Neural progenitor cell (in vitro differentiated cells): ENCODE data around the gene LMBR1L. TPM values are rescaled to one million over a fixed set of nuclear protein-coding genes. Genes with fewer than 3 reads are reported as not detected.
A peak's percentile ranks its signal among the peaks of the same experiment; 100 is the strongest.

Experiments
- DNase-seq: peaks from one replicate; pipeline ENCODE4 v3.0.0-alpha.2; 2016; ENCODE audit warnings: low spot score
- H2AFZ ChIP-seq: fragments of 200-600 bp; sonication (generic); replicated peaks from 2 replicates; pipeline ENCODE4 v1.6.1; 2016; ENCODE audit warnings: antibody characterized with exemption
- H3F3A ChIP-seq: fragments of 200-600 bp; sonication (generic); 2 replicates; pipeline ENCODE4 v1.6.1; 2016; ENCODE audit warnings: antibody characterized with exemption, low read depth
- H3K27ac ChIP-seq: fragments of 200-600 bp; sonication (generic); 2 replicates; pipeline ENCODE4 v1.5.1; 2016; ENCODE audit warnings: mild to moderate bottlenecking
- H3K27me3 ChIP-seq: fragments of 200-600 bp; sonication (generic); 2 replicates; pipeline ENCODE4 v1.6.1; 2016; ENCODE audit warnings: mild to moderate bottlenecking, moderate library complexity
- H3K36me3 ChIP-seq: fragments of 200-600 bp; sonication (generic); 2 replicates; pipeline ENCODE4 v1.5.1; 2016
- H3K4me1 ChIP-seq: fragments of 200-600 bp; sonication (generic); 2 replicates; pipeline ENCODE4 v1.6.1; 2016; ENCODE audit warnings: mixed run types
- H3K4me2 ChIP-seq: fragments of 200-600 bp; sonication (generic); 2 replicates; pipeline ENCODE4 v1.6.1; 2016
- H3K4me3 ChIP-seq: fragments of 200-600 bp; sonication (generic); 2 replicates; pipeline ENCODE4 v1.5.1; 2016
- H3K79me2 ChIP-seq: fragments of 200-600 bp; sonication (generic); 2 replicates; pipeline ENCODE4 v1.6.1; 2016; ENCODE audit warnings: low read depth
- H3K9ac ChIP-seq: fragments of 200-600 bp; sonication (generic); 2 replicates; pipeline ENCODE4 v1.6.1; 2016
- H3K9me3 ChIP-seq: fragments of 200-600 bp; sonication (generic); 2 replicates; pipeline ENCODE4 v1.5.1; 2016; ENCODE audit warnings: low read depth
- H4K20me1 ChIP-seq: fragments of 200-600 bp; sonication (generic); 2 replicates; pipeline ENCODE4 v1.6.1; 2016; ENCODE audit warnings: low read depth
- H3K27ac Mint-ChIP-seq: 3 replicates; pipeline ENCODE4 v1.8.0; 2021; ENCODE audit warnings: mixed read lengths
- H3K27me3 Mint-ChIP-seq: 2 replicates; pipeline ENCODE4 v1.8.0; 2022; ENCODE audit warnings: low read depth, mild to moderate bottlenecking, inconsistent platforms, moderate library complexity, mixed read lengths; ENCODE audit not compliant: insufficient read depth
- H3K36me3 Mint-ChIP-seq: 3 replicates; pipeline ENCODE4 v1.8.0; 2021; ENCODE audit warnings: mixed read lengths
- H3K4me1 Mint-ChIP-seq: 3 replicates; pipeline ENCODE4 v1.8.0; 2021; ENCODE audit warnings: mixed read lengths
- H3K4me3 Mint-ChIP-seq: 3 replicates; pipeline ENCODE4 v1.8.0; 2021; ENCODE audit warnings: mild to moderate bottlenecking, moderate library complexity, mixed read lengths
- H3K9me3 Mint-ChIP-seq: 3 replicates; pipeline ENCODE4 v1.8.0; 2020; ENCODE audit warnings: mixed read lengths
- CTCF ChIP-seq: fragments of 200-600 bp; sonication (generic); IDR thresholded peaks from 2 replicates; pipeline ENCODE4 v1.5.1; 2017; ENCODE audit warnings: antibody characterized with exemption, mild to moderate bottlenecking
- EZH2 ChIP-seq: fragments of 200-600 bp; sonication (generic); IDR thresholded peaks from 2 replicates; pipeline ENCODE4 v1.6.1; 2017; ENCODE audit warnings: antibody characterized with exemption, mild to moderate bottlenecking, moderate library complexity
- EZH2phosphoT487 ChIP-seq: fragments of 200-600 bp; sonication (generic); IDR thresholded peaks from 2 replicates; pipeline ENCODE4 v1.6.1; 2017; ENCODE audit warnings: antibody characterized with exemption
- total RNA-seq: library from RNA; depleted of rRNA; stranded (reverse); fragments of >200 nt; gene quantifications from 2 replicates; pipeline ENCODE4 v1.2.3, GENCODE V29; 2015; ENCODE audit warnings: low replicate concordance

Gene LMBR1L
- total RNA-seq, 1 donor from 2014 or later: 32.7 TPM

GRCh38 chr12:49098035-49098451, 12.6 kb downstream of the LMBR1L start:
- H3K36me3 ChIP-seq: no peaks in the 10 kb centered on the region

GRCh38 chr12:49097381-49097780, 13.3 kb downstream of the LMBR1L start:
- H3F3A ChIP-seq: peaks cover 30% of the 10 kb centered on the region
- no peaks in the 10 kb centered on the region for H3K36me3 ChIP-seq
- TF ChIP-seq CTCF: no peak
- TF ChIP-seq EZH2: no peak
- TF ChIP-seq EZH2phosphoT487: no peak
- H3K27ac ChIP-seq: no peak overlapping the region
- peaks cover 34% of the 10 kb centered on the region for H3K27me3 ChIP-seq
- peaks cover 27% of the 10 kb centered on the region for H4K20me1 ChIP-seq
- no peak overlapping the region for H3K4me3 ChIP-seq
- Mint-ChIP-seq H3K27me3 (peaks cover 36% of the 10 kb centered on the region), H3K4me3 (no peak overlapping the region), H3K4me1 (peaks cover 24% of the 10 kb centered on the region), H3K27ac (no peak overlapping the region), H3K36me3 (peaks cover 32% of the 10 kb centered on the region), H3K9me3 (no peaks in the 10 kb centered on the region)
- H3K4me1 ChIP-seq: peaks cover 25% of the 10 kb centered on the region
- DNase-seq: no peak
- H2AFZ ChIP-seq: no peak overlapping the region
- H3K4me2 ChIP-seq: no peak overlapping the region
- no peaks in the 10 kb centered on the region for H3K9me3 ChIP-seq
- H3K9ac ChIP-seq: no peak overlapping the region
- H3K79me2 ChIP-seq: no peaks in the 10 kb centered on the region

More at GRCh38 chr12:49098035-49098451, 12.6 kb downstream of the LMBR1L start:
- Histone ChIP-seq H3K4me1 (peaks cover 19% of the 10 kb centered on the region), H3K79me2 (no peaks in the 10 kb centered on the region), H3K4me2 (no peak overlapping the region), H3K4me3 (no peak overlapping the region), H3K9me3 (no peaks in the 10 kb centered on the region), H3K27me3 (peaks cover 27% of the 10 kb centered on the region), H4K20me1 (peaks cover 27% of the 10 kb centered on the region), H2AFZ (no peak overlapping the region), H3K9ac (no peak overlapping the region), H3K27ac (no peak overlapping the region), H3F3A (peaks cover 24% of the 10 kb centered on the region)
- H3K27ac Mint-ChIP-seq: no peak overlapping the region
- H3K27me3 Mint-ChIP-seq: peaks cover 29% of the 10 kb centered on the region
- peaks cover 32% of the 10 kb centered on the region for H3K36me3 Mint-ChIP-seq
- no peaks in the 10 kb centered on the region for H3K9me3 Mint-ChIP-seq
- peaks cover 18% of the 10 kb centered on the region for H3K4me1 Mint-ChIP-seq
- peak; percentile 78 for DNase-seq
- TF ChIP-seq EZH2phosphoT487: no peak
- peak; percentile 81 for TF ChIP-seq CTCF
- peak overlapping the region; percentile 18 for H3K4me3 Mint-ChIP-seq

- H3K79me2 ChIP-seq: no peaks in the 10 kb centered on the region
- TF ChIP-seq CTCF (no peak), EZH2phosphoT487 (no peak)
- Mint-ChIP-seq H3K36me3 (peaks cover 22% of the 10 kb centered on the region), H3K9me3 (peaks cover 2% of the 10 kb centered on the region), H3K27me3 (peaks cover 59% of the 10 kb centered on the region), H3K4me3 (peak overlapping the region; percentile 68), H3K27ac (no peak overlapping the region), H3K4me1 (peaks cover 43% of the 10 kb centered on the region)
- no peak overlapping the region for H2AFZ ChIP-seq
- peak overlapping the region; percentile 76 for H3K4me2 ChIP-seq
- peaks cover 35% of the 10 kb centered on the region for H3K4me1 ChIP-seq
- H4K20me1 ChIP-seq: peaks cover 27% of the 10 kb centered on the region
- no peak overlapping the region for H3K9ac ChIP-seq
- peaks cover 58% of the 10 kb centered on the region for H3K27me3 ChIP-seq
- H3K27ac ChIP-seq: no peak overlapping the region
- H3K9me3 ChIP-seq: no peaks in the 10 kb centered on the region
- no peaks in the 10 kb centered on the region for H3K36me3 ChIP-seq
- no peak for DNase-seq
- peak overlapping the region; percentile 44 for H3K4me3 ChIP-seq
- H3F3A ChIP-seq: peaks cover 49% of the 10 kb centered on the region
Observed at GRCh38 chr12:49094975-49095365, 15.7 kb downstream of the LMBR1L start.
